ENCODE measurements around the gene SLC10A3. TPM values are rescaled to one million over a fixed set of nuclear protein-coding genes. Genes with fewer than 3 reads are reported as not detected.

SLC10A3 gene
- total and polyA plus RNA-seq, 2 of the 13 experiments (the other 11 are each of a cell fraction or from before 2014, with no cell fraction given), result 10.1 to 11.5 TPM

DNA sequence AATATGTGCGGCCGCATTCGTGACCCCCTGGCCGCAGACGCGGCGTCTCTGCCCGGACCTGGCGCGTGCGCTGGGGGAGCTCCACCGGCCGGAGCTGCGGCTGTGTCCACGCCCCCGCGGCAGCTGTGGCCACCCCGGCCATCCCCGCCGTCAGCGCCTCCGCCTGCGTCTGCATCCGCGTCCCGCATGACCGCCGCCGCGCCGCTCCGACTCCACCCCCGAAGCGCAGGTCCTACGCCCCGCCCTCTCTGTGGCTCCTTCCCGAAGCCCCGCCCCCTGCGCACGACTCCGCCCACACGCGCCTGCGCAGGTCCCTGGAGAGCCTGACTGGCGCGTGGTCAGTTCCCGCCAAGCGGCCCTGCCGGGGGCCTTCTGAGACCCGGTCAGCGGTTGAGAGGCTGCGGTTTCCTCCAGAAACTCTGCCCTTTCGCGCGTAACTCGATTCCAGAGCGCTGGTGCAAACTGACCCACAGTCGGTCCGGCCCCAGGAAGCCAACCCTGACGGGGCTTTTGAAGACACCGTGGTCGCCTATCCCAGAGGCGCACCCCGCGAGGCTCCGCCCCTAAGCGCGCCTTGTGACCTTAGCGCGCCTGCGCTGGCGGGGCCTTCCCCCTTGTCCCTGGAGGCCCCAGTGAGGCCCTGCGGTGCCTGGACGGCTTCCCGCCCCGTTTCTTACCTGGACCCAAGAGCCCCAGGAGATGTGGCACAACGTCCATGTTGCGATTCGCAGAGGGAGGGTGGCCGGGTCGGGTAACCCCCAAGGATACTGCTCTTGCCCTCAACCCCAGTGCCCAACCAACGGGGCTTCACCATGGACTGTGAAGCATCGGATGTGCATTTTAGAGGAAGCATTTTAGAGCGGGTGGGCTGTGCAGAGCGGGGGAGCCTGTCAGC, 11.5 kb downstream of the SLC10A3 start, which contains the start of gene LAGE3 (continued):
- TF ChIP-seq RBM39 (IDR thresholded peaks at IDR 0.05; ENCODE audit: low read depth, low read length, poor library complexity, severe bottlenecking) (no peak), ZSCAN30 (CRISPR knock-in tag; IDR thresholded peaks at IDR 0.05) (no peak), ETV6 (CRISPR knock-in tag; conservative IDR thresholded peaks at IDR 0.05) (no peak), RARA (CRISPR knock-in tag; IDR thresholded peaks at IDR 0.05) (no peak), SOX5 (CRISPR knock-in tag; IDR thresholded peaks at IDR 0.05; ENCODE audit: borderline replicate concordance) (no peak), MIER3 (CRISPR knock-in tag; IDR thresholded peaks at IDR 0.05; ENCODE audit: borderline replicate concordance) (peak; percentile 18; the same call in 1 of the 2 replicates), KDM1A (CRISPR knock-in tag; IDR thresholded peaks at IDR 0.05) (no peak), ZFP36L2 (CRISPR knock-in tag; IDR thresholded peaks at IDR 0.05) (no peak), ZSCAN5A (CRISPR knock-in tag; IDR thresholded peaks at IDR 0.05; ENCODE audit: borderline replicate concordance) (no peak), HOXD1 (CRISPR knock-in tag; IDR thresholded peaks at IDR 0.05) (no peak), PHB2 (IDR thresholded peaks at IDR 0.05; ENCODE audit: partially characterized antibody) (no peak)
- TF ChIP-seq, protein P1, sequence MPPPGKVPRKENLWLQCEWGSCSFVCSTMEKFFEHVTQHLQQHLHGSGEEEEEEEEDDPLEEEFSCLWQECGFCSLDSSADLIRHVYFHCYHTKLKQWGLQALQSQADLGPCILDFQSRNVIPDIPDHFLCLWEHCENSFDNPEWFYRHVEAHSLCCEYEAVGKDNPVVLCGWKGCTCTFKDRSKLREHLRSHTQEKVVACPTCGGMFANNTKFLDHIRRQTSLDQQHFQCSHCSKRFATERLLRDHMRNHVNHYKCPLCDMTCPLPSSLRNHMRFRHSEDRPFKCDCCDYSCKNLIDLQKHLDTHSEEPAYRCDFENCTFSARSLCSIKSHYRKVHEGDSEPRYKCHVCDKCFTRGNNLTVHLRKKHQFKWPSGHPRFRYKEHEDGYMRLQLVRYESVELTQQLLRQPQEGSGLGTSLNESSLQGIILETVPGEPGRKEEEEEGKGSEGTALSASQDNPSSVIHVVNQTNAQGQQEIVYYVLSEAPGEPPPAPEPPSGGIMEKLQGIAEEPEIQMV (CRISPR knock-in tag; IDR thresholded peaks at IDR 0.05; ENCODE audit: low read depth), result 0 out of 2 replicates have a peak, but pooled peaks have one; percentile 13
- TF ChIP-seq, protein P2, sequence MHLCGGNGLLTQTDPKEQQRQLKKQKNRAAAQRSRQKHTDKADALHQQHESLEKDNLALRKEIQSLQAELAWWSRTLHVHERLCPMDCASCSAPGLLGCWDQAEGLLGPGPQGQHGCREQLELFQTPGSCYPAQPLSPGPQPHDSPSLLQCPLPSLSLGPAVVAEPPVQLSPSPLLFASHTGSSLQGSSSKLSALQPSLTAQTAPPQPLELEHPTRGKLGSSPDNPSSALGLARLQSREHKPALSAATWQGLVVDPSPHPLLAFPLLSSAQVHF (CRISPR knock-in tag; IDR thresholded peaks at IDR 0.05), result no peak
- TF ChIP-seq, protein P3, sequence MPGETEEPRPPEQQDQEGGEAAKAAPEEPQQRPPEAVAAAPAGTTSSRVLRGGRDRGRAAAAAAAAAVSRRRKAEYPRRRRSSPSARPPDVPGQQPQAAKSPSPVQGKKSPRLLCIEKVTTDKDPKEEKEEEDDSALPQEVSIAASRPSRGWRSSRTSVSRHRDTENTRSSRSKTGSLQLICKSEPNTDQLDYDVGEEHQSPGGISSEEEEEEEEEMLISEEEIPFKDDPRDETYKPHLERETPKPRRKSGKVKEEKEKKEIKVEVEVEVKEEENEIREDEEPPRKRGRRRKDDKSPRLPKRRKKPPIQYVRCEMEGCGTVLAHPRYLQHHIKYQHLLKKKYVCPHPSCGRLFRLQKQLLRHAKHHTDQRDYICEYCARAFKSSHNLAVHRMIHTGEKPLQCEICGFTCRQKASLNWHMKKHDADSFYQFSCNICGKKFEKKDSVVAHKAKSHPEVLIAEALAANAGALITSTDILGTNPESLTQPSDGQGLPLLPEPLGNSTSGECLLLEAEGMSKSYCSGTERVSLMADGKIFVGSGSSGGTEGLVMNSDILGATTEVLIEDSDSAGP (CRISPR knock-in tag; IDR thresholded peaks at IDR 0.05; ENCODE audit: borderline replicate concordance), result peak; percentile 48; the same call in 1 of the 2 replicates
- TF ChIP-seq, protein P4, sequence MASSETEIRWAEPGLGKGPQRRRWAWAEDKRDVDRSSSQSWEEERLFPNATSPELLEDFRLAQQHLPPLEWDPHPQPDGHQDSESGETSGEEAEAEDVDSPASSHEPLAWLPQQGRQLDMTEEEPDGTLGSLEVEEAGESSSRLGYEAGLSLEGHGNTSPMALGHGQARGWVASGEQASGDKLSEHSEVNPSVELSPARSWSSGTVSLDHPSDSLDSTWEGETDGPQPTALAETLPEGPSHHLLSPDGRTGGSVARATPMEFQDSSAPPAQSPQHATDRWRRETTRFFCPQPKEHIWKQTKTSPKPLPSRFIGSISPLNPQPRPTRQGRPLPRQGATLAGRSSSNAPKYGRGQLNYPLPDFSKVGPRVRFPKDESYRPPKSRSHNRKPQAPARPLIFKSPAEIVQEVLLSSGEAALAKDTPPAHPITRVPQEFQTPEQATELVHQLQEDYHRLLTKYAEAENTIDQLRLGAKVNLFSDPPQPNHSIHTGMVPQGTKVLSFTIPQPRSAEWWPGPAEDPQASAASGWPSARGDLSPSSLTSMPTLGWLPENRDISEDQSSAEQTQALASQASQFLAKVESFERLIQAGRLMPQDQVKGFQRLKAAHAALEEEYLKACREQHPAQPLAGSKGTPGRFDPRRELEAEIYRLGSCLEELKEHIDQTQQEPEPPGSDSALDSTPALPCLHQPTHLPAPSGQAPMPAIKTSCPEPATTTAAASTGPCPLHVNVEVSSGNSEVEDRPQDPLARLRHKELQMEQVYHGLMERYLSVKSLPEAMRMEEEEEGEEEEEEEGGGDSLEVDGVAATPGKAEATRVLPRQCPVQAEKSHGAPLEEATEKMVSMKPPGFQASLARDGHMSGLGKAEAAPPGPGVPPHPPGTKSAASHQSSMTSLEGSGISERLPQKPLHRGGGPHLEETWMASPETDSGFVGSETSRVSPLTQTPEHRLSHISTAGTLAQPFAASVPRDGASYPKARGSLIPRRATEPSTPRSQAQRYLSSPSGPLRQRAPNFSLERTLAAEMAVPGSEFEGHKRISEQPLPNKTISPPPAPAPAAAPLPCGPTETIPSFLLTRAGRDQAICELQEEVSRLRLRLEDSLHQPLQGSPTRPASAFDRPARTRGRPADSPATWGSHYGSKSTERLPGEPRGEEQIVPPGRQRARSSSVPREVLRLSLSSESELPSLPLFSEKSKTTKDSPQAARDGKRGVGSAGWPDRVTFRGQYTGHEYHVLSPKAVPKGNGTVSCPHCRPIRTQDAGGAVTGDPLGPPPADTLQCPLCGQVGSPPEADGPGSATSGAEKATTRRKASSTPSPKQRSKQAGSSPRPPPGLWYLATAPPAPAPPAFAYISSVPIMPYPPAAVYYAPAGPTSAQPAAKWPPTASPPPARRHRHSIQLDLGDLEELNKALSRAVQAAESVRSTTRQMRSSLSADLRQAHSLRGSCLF (CRISPR knock-in tag; IDR thresholded peaks at IDR 0.05; ENCODE audit: borderline replicate concordance), result no peak

All from HepG2 (cell line).